Hematopoietic multipotent progenitor cell treated with erythropoietin and hydrocortisone succinate and interleukin-3 and kit ligand, for 8 days (in vitro differentiated cells): ENCODE results near the gene TTC34.

Experiments
- DNase-seq: peaks from one replicate; pipeline ENCODE4 v3.0.0-alpha.2; 2015

TTC34 gene

GRCh38 chr1:2601721-2602303 lies 199.7 kb downstream of the TTC34 start:
- no peak for DNase-seq

GRCh38 chr1:2598329-2598931 lies 203.1 kb downstream of the TTC34 start:
- DNase-seq: no peak

DNA sequence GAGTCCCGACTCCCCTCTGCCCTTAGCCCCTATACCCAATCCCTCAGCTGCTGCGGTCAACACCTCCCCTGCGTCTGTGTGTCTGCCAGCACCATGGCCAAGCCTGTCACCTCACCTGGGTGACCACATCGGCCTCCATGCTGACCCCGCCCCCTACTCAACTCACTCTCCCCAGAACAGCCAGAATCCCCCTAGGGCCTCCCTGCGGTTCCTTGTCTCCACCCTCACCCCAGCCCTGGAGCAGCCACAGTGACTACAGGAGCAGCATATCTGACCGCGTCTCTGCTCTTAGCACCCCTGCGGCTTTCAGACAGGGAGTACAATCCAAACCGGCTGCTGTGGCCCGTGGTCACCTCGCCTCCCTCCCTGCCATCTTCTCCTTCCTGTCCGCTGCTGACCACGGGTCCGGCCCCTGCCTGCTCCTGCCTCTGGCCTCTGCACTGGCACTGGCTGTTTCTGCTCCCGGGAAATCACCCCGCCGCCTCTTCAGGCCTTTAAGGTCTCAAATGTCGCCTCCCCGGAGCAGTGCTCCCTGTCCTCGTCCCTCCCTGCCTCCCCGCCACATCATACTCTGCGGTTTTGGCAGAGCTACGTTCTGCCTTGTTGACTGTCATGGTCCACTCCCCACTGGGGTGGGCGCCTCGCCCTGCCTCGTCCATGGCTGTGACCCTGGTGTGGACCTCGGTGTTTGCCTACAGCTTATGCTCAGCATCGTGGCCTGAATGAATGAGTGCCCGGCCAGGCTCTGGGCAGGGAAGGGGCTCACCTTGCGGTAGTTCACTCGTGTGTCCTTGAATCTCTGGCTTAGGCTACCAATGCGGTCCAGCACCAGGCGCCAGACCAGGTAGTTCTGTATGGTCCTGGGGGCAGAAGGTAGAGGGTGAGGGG lies 203.8 kb downstream of the TTC34 start:
- no peak for DNase-seq

DNA sequence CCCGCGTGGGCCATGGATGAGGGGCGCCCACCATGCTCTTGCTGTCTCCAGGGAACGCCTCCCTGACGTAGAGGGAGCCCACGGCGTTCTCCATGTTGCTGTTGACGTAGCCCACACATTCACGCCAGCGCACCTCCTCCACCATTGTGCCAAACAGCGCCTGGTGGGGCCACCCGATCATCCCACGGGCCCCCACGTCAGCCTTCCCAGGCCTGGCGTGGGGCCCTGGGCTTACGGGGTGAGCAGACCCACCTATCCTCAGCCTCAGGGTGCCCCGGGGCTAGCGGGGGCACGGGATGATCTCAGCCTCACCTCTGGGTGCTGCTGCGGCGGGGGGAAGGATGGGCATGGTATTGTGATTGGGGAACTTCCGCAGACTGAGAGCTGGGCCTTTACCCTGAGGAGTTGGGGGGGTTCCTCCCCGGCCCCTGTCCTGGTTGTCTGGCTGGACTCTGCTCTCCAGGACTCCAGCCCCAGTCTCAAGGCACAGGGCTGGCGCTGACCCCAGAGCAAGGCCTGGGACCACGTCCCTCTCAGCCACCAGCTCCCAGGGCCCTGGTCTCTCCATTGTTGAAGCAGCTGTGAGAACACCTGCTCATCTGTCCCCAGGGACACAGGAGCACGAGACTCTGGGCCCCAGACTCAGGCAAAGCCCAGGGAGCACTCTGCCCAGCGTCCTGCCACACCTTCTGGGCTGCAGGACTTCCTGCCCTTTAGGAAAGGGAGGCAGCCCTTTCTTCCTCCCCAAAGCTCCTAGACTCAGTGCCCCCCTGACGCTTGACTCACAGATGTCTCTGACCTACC lies 204.8 kb downstream of the TTC34 start:
- no peak for DNase-seq

DNA sequence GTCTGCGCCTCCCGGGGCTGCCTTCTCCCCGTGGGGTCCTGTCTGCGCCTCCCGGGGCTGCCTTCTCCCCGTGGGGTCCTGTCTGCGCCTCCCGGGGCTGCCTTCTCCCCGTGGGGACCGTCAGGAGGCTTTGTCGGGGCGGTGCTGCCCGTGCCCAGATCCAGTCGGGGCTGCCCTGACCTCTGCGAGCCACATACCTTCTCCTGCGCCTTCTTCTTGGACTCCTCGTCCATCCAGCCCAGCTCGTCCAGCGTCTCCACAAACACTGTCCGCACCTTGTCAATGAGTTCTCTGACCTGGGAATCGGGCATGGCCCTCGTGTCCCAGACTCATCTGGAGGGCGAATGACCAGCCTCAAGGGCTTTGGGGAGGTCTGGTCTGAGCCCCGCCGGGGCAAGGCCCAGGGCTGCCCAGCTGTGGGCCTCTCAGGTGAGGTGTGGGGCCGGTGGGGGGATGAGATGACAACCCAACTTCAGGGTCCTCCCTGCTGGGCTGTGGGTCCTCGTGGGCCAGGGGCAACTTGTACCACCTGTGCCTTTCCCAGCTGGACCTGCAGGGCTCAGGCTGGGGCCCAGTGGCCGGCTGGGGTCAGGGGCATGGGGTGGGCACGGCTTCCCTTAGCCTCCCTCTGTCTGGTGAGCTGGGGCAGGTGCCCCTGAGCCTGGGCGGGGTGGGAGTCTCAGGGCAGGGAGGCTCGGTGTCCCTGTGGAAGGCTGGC lies 205.5 kb downstream of the TTC34 start:
- DNase-seq: no peak

DNA sequence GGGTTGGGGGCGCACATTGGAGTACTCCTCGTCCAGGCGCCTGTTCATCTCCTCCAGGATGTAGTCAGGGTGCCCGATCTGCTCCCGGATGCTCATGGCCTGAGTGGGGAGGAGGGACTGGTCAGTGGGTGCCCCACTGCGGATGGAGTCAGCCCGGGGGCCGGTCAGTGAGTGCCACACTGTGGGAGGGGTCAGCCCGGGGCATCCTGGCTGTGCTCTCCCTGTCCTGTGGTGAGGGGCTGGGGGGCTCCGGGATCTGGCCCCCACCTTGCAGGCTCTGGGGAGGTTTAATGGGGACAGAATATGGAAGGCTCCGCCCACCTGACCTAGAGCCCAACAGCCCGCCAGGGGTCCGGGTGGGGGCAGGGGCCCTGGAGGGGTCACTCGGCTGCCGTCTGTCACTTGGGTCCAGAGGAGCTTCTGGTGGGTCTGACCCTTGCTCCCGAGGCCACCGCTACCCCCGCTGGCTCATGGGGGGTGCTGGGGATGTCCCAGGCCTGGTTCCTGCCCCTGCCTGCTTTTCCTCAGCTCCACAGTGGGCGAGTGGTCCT lies 206.2 kb downstream of the TTC34 start:
- DNase-seq: no peak

- DNase-seq: no peak
Observed at GRCh38 chr1:2594641-2595131, 206.8 kb downstream of the TTC34 start.

DNA sequence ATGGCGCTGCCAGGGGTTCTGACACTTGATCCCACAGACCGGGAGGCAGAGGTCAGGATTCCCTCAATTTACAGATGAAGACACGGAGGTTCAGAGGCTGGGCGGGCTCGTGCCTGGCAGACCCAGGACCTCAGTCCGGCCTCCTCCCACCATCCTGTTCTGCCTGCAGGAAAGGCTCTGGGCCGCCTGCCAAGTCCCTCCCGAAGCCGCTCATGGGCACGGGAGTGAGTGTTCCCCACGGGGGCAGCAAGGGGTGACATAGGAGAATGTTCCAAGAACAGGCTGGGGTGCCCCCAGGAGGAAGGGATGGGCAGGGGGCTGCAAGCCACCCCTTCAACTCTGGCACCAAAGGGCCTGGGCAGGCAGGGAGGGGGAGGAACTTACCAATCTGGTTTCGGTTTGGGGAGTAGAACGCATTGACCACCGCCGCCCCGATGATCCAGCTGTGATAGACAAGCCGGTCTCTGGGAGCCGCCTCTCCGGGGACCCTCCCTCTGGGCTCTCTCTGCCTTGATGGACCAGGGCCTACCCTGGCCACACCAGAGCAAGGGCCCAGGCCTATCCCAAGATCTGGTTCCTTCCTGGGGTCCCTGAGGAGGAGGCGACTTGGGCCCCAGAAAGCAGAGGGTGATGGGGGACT lies 207.4 kb downstream of the TTC34 start:
- DNase-seq: no peak

GRCh38 chr1:2593251-2593878 lies 208.1 kb downstream of the TTC34 start:
- DNase-seq: no peak

DNA sequence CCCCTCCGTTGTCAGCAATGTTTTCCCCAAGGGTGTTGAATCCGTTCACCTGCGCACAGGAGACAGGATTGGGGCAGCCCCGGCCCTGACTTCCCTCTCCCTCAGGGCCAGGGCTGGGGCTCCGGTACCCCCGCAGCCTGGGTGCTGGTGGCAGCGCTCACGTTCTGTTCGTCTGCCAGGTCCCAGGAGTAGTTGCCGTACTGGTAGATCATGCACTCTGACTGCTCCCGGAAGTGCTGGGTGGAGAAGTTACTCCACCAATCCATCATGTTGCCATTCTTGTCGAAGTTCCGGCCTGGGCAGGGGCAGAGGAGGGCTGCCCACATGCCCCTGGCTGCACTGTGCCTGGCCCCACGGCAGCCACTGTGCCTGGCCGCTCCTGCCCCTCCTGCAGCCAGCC lies 208.8 kb downstream of the TTC34 start:
- no peak for DNase-seq

GRCh38 chr1:2591581-2592261 lies 209.8 kb downstream of the TTC34 start:
- DNase-seq: no peak

DNA sequence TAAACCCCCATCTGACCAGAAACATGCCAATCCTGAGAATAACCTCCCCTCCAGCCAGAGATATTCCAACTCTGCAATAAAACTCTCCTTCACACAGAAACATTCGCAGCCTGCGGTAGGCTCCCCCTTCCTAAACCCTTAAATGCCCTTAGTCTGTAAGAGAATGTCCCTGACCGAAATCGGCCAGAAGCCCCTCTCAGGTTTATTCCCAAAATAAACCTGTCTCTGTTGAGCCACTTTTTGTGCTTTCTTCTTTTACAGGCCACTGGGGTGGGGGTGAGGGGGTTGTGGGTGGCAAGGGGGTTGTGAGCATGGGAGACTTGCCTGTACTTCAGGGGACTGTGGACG lies 210.3 kb downstream of the TTC34 start:
- no peak for DNase-seq

- no peak for DNase-seq
Observed at GRCh38 chr1:2590233-2591141, 211.0 kb downstream of the TTC34 start.

GRCh38 chr1:2589431-2590232 lies 211.9 kb downstream of the TTC34 start:
- no peak for DNase-seq

DNA sequence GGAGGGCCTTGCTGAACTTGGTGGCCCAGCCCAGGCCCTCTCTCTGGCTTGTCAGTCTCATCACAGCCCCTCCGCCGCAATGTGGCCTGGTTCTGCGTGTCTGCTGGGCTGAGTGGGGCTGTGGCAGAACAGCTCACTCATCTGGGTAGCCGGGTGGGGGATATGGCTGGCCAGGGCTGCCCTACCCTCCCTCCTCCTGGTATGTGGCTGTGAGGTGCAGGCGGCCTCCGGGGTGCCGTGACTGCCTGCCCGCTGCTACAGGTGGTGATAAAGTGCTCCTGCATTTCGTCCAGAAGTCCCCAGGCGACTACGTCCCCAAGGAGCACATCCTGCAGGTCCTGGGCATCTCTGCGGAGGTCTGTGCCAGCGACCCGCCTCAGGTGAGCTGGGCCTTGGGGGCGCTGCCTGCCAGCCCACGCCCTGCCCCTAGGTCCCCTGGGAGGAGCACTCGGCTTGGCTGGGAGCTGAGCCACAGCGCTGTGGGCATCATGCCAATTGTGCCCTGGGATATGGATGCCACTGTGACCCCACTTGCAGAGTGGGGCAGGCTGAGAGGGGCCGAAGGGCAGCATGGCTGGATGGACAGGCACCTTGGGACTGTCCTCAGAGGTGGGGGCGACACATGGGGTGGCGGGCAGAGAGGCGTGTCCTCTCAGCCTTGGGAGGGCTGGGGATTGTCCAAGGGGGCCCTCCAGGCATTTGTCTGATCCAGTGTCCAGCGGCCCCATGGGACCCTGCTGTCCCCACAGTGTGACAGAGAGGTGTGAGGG lies 212.6 kb downstream of the TTC34 start:
- DNase-seq: no peak

- DNase-seq: no peak
Observed at GRCh38 chr1:2587860-2588571, 213.5 kb downstream of the TTC34 start.
